CD4-positive, CD25-positive, alpha-beta regulatory T cell (primary cell): ENCODE measurements around the gene IL1RAP. TPM values are rescaled to one million over a fixed set of nuclear protein-coding genes. Genes with fewer than 3 reads are reported as not detected.
"Not testable (repeated sequence)": the region's sequence is repeated elsewhere in the genome, so short reads cannot be mapped to it uniquely, and the experiment has no call there.

ENCODE experiments used
- ATAC-seq, 2 donors: fragments of 150-1000 bp; cut with Tn5 transposase; one replicate each; pipeline ENCODE4 v1.10.0; 2021; ENCODE audit warnings: low read depth in 2 of 2, moderate number of reproducible peaks in 2 of 2, moderate library complexity in 1 of 2
- DNase-seq, 3 donors: peaks; one replicate each; pipeline versions ENCODE4 v3.0.0 to v3.0.0-alpha.2; 2012 to 2022; ENCODE audit warnings: mixed read lengths in 1 of 3
- H3K27ac ChIP-seq: one replicate; pipeline ENCODE4 v1.7.0; 2013; ENCODE audit warnings: mild to moderate bottlenecking, low read length; ENCODE audit not compliant: insufficient read depth, poor library complexity, severe bottlenecking
- H3K27me3 ChIP-seq: one replicate; pipeline ENCODE4 v1.7.0; 2013; ENCODE audit warnings: low read length; ENCODE audit not compliant: control insufficient read depth, insufficient read depth
- H3K36me3 ChIP-seq: one replicate; pipeline ENCODE4 v1.7.0; 2013; ENCODE audit warnings: mild to moderate bottlenecking, low read length, moderate library complexity; ENCODE audit not compliant: control insufficient read depth, insufficient read depth
- H3K4me1 ChIP-seq: 2 replicates; pipeline ENCODE4 v1.7.0; 2013; ENCODE audit warnings: mild to moderate bottlenecking, low read length; ENCODE audit not compliant: insufficient read depth, control insufficient read depth, poor library complexity, severe bottlenecking
- H3K4me3 ChIP-seq: one replicate; pipeline ENCODE4 v1.7.0; 2013; ENCODE audit warnings: low read depth, mild to moderate bottlenecking, low read length, moderate library complexity
- H3K9me3 ChIP-seq, 2 experiments: 1 replicate in 1 of 2; 2 replicates in 1 of 2; pipeline ENCODE4 v1.7.0; 2013; ENCODE audit warnings: low read length in 2 of 2, mild to moderate bottlenecking in 1 of 2, moderate library complexity in 1 of 2; ENCODE audit not compliant: control insufficient read depth in 2 of 2
- H3K27ac Mint-ChIP-seq, 3 donors: one replicate each; pipeline ENCODE4 v1.8.0; 2020 to 2022; ENCODE audit warnings: mild to moderate bottlenecking in 3 of 3, mixed read lengths in 3 of 3, moderate library complexity in 2 of 3
- H3K27me3 Mint-ChIP-seq: one replicate; pipeline ENCODE4 v1.8.0; 2022; ENCODE audit warnings: mild to moderate bottlenecking, mixed read lengths
- H3K36me3 Mint-ChIP-seq: one replicate; pipeline ENCODE4 v1.8.0; 2020; ENCODE audit warnings: mixed read lengths
- H3K4me1 Mint-ChIP-seq, 4 donors: one replicate each; pipeline ENCODE4 v1.8.0; 2020 to 2022; ENCODE audit warnings: mixed read lengths in 4 of 4, mild to moderate bottlenecking in 1 of 4
- H3K4me3 Mint-ChIP-seq, 4 donors: one replicate each; pipeline ENCODE4 v1.8.0; 2020 to 2022; ENCODE audit warnings: mild to moderate bottlenecking in 4 of 4, mixed read lengths in 4 of 4, moderate library complexity in 3 of 4
- H3K9me3 Mint-ChIP-seq, 7 donors: one replicate each; pipeline ENCODE4 v1.8.0; 2020 to 2022; ENCODE audit warnings: mixed read lengths in 7 of 7, mild to moderate bottlenecking in 3 of 7, moderate library complexity in 2 of 7
- polyA plus RNA-seq, 4 donors: library from polyadenylated mRNA; unstranded; fragments of 300-500 nt; fragmentation: Illumina TruSeq; gene quantifications; one replicate each; pipeline ENCODE4 v1.2.3, GENCODE V29; 2021
- total RNA-seq: library from RNA; stranded (reverse); gene quantifications from one replicate; pipeline ENCODE4 v1.2.3, GENCODE V29; 2022

The IL1RAP gene, protein sequence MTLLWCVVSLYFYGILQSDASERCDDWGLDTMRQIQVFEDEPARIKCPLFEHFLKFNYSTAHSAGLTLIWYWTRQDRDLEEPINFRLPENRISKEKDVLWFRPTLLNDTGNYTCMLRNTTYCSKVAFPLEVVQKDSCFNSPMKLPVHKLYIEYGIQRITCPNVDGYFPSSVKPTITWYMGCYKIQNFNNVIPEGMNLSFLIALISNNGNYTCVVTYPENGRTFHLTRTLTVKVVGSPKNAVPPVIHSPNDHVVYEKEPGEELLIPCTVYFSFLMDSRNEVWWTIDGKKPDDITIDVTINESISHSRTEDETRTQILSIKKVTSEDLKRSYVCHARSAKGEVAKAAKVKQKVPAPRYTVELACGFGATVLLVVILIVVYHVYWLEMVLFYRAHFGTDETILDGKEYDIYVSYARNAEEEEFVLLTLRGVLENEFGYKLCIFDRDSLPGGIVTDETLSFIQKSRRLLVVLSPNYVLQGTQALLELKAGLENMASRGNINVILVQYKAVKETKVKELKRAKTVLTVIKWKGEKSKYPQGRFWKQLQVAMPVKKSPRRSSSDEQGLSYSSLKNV
- total RNA-seq (20.2 TPM), polyA plus RNA-seq (1 to 10 TPM; 6.6 to 8.8 (median 7.4) TPM)

DNA sequence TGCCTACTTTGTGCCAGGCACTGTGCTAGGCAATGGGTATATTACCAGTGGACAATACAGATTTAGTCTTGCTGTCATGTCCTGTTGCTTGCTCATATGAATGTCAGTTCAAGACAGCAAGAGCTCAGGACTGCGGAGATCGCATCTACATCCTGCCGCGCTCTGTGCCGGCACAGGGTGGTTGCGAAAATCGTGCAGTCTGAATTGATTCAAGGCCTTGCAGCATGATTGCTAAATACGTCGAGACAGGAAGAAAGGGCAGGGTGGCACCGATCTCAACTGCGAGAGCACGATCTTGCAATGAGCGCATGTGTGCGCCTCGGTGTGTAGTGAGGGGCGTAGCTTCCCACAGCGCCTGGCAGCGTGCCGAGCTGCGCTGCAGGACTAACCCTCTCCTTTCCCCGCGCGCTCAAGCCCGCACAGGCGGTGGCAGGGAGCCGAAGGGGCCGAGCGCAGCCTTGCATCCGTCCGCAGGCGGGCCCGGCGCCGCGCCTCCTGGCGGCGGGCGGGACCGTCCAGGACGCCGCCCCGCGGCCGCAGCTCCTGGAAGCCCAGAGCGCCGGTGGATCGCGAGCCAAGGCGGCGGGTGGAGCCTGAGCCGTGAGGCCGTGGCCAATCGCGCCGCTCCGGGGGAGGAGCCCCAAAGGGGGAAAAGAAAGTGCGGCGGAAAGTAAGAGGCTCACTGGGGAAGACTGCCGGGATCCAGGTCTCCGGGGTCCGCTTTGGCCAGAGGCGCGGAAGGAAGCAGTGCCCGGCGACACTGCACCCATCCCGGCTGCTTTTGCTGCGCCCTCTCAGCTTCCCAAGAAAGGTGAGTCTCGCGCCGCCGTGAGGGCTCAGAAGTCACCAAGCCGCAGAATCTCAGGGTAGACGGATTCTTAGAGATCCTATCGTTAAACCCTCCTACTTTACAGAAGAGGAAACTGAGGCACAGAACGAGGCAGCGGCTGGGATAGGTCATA, at the start of gene IL1RAP:
Gene IL1RAP (plus strand): TSS at position 677 of the 962 bp plus-strand sequence. CDS start 50,205 bp downstream, outside the sequence.
- H3K4me3 Mint-ChIP-seq = peak within 1 kb of the TSS; percentile 93 to 97 (median 94)
- DNase-seq (peak; percentile 79 to 97 (median 90)), ATAC-seq (peak; percentile 88 to 90)
- H3K36me3 ChIP-seq = no peaks in the 10 kb centered on the region
- H3K27ac ChIP-seq = peak within 1 kb of the TSS; percentile 82
- H3K27me3 Mint-ChIP-seq = no peaks in the 10 kb centered on the region
- peaks cover 0 to 3% (median 0%) of the 10 kb centered on the region in 7 donors for H3K9me3 Mint-ChIP-seq
- peak within 1 kb of the TSS; percentile 94 for H3K4me3 ChIP-seq
- peak within 1 kb of the TSS; percentile 94 to 96 (median 95) for H3K27ac Mint-ChIP-seq
- H3K4me1 ChIP-seq = peaks cover 29% of the 10 kb centered on the region
- no peaks in the 10 kb centered on the region for H3K9me3 ChIP-seq
- H3K36me3 Mint-ChIP-seq = peaks cover 5% of the 10 kb centered on the region
- H3K4me1 Mint-ChIP-seq = peaks cover 5 to 49% (median 39%) of the 10 kb centered on the region in 4 donors
- H3K27me3 ChIP-seq = no peaks in the 10 kb centered on the region

DNA sequence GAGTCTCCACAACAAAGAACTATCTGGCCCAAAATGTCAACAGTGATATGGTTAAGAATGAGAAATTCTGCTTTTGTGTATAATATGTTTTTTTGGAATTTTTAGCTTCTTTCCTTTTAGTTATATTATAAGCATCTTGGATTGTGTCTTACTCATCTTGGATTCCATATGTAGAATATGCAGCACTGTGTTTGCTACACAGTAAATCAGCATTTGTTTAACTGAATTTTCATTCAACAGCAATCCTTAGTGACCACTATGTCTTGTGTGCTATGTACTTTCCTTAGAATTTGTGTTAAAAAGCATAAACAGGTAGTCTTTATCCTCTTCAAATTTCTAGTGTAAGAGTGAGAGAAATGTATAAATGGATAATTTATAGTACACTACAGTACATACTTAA, 46.0 kb upstream of the IL1RAP start:
- no peak overlapping the region for H3K4me3 Mint-ChIP-seq
- Histone ChIP-seq H3K27ac (no peak overlapping the region), H3K9me3 (peaks cover 4 to 5% of the 10 kb centered on the region in 2 experiments), H3K4me3 (no peak overlapping the region), H3K36me3 (no peaks in the 10 kb centered on the region), H3K4me1 (no peaks in the 10 kb centered on the region), H3K27me3 (peaks cover 2% of the 10 kb centered on the region)
- H3K36me3 Mint-ChIP-seq = no peaks in the 10 kb centered on the region
- peaks cover 18% of the 10 kb centered on the region for H3K27me3 Mint-ChIP-seq
- H3K4me1 Mint-ChIP-seq = no peaks in the 10 kb centered on the region
- H3K9me3 Mint-ChIP-seq = peaks cover 0 to 19% (median 4%) of the 10 kb centered on the region in 7 donors
- no peak for ATAC-seq
- DNase-seq = no peak
- no peak overlapping the region for H3K27ac Mint-ChIP-seq

DNA sequence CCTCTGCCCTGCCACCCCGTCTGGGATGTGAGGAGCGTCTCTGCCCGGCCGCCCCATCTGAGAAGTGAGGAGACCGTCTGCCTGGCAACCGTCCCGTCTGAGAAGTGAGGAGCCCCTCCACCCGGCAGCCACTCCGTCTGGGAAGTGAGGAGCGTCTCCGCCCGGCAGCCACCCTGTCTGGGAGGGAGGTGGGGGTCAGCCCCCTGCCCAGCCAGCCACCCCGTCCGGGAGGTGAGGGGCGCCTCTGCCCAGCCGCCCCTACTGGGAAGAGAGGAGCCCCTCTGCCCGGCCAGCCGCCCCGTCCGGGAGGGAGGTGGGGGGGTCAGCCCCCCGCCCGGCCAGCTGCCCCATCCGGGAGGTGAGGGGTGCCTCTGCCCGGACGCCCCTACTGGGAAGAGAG, 40.6 kb upstream of the IL1RAP start:
- not testable (repeated sequence) for H3K4me1 Mint-ChIP-seq, H3K4me3 Mint-ChIP-seq, H3K36me3 ChIP-seq, H3K27ac ChIP-seq, H3K27me3 ChIP-seq, ATAC-seq, H3K4me1 ChIP-seq, H3K36me3 Mint-ChIP-seq, DNase-seq, H3K9me3 ChIP-seq, H3K4me3 ChIP-seq, H3K27ac Mint-ChIP-seq
- Mint-ChIP-seq H3K9me3 (peaks cover 0 to 20% (median 4%) of the 10 kb centered on the region in 7 donors), H3K27me3 (peaks cover 19% of the 10 kb centered on the region)

DNA sequence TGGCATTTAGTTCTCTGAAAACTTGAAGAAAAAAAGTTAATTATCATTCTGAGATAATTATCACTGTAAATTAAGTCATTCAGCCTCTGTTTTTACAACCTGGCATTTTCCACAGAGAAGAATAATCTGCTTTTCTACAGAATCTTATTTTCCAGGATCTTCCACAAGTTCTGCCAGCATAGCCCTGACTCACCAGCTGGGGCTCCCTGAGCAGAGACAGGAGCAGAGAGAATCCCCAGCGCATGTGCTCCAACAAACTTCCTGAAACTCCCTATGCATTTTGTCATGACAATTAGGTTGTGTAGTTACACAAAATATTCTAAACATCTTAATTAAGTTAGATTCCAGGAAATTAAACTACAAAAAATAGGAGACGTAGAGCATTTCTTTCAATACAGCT, 32.1 kb upstream of the IL1RAP start:
- Histone ChIP-seq H3K9me3 (no peaks in the 10 kb centered on the region), H3K4me1 (no peaks in the 10 kb centered on the region), H3K36me3 (no peaks in the 10 kb centered on the region), H3K4me3 (no peak overlapping the region), H3K27me3 (peaks cover 3% of the 10 kb centered on the region), H3K27ac (no peak overlapping the region)
- no peak for DNase-seq
- Mint-ChIP-seq H3K4me3 (no peak overlapping the region), H3K27me3 (peaks cover 30% of the 10 kb centered on the region), H3K36me3 (no peaks in the 10 kb centered on the region), H3K4me1 (peaks cover 0 to 5% (median 0%) of the 10 kb centered on the region in 4 donors), H3K9me3 (peaks cover 0 to 3% (median 0%) of the 10 kb centered on the region in 7 donors), H3K27ac (no peak overlapping the region)
- ATAC-seq = no peak

DNA sequence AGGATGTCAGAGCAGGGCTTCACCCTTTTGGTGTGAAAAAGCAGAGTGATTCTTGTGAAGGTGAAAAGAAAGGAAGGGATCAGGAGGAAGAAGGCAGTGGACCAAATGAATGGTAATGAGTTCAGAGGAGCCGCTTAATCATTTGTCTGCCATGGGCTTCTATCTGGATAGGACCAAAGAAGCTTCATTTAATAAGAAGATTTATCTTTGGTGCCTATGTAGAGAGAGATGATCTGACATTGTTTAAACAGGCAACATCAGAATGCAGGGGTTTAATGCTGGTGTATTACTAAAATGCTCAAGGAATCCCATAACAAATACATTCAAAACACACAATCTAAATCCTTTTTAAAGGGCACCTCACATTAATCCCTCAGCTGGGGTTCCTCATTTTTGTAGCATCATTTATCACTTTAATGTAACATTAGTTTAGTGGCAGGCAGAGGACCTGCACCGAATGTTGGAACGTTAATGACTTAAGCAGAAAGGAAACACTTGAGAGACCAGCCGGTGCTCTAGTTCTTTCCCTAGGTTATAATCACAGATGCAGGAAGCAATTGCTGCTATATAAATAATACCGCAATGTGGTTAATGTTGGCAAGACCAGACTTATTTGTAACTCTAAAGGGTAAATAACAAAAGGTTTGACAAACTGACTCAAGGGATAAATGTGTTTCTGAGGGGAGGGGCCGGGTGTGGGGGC, 27.9 kb upstream of the IL1RAP start:
- Mint-ChIP-seq H3K9me3 (peaks cover 0 to 2% (median 0%) of the 10 kb centered on the region in 7 donors), H3K4me1 (peaks cover 0 to 5% (median 0%) of the 10 kb centered on the region in 4 donors), H3K27ac (no peak overlapping the region), H3K4me3 (no peak overlapping the region), H3K27me3 (peaks cover 34% of the 10 kb centered on the region), H3K36me3 (no peaks in the 10 kb centered on the region)
- Histone ChIP-seq H3K27ac (no peak overlapping the region), H3K36me3 (no peaks in the 10 kb centered on the region), H3K9me3 (no peaks in the 10 kb centered on the region), H3K27me3 (peaks cover 14% of the 10 kb centered on the region), H3K4me1 (no peaks in the 10 kb centered on the region), H3K4me3 (no peak overlapping the region)
- DNase-seq = peak in 1 of 3 donors; percentile 3
- no peak for ATAC-seq

DNA sequence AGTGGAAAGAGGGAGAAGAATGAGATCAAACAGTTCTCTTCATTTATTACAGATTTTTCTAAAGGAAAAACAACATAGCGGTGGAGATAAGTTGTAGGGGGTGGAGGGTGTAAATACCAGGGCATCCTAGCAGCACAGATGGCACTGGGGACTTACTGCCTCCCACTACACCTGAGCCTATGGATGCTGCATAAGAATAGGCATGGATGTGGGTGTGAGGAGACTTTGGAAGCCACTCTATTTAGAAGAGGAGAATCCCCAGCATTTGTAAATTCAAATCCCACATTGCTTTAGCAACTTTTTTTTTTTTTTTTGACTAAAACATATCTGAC, 27.4 kb upstream of the IL1RAP start:
- Histone ChIP-seq H3K27me3 (peaks cover 14% of the 10 kb centered on the region), H3K4me1 (no peaks in the 10 kb centered on the region), H3K27ac (no peak overlapping the region), H3K9me3 (no peaks in the 10 kb centered on the region), H3K4me3 (no peak overlapping the region), H3K36me3 (no peaks in the 10 kb centered on the region)
- H3K4me1 Mint-ChIP-seq = peaks cover 0 to 5% (median 0%) of the 10 kb centered on the region in 4 donors
- peaks cover 38% of the 10 kb centered on the region for H3K27me3 Mint-ChIP-seq
- H3K27ac Mint-ChIP-seq = no peak overlapping the region
- ATAC-seq (no peak), DNase-seq (no peak)
- peaks cover 0 to 2% (median 0%) of the 10 kb centered on the region in 7 donors for H3K9me3 Mint-ChIP-seq
- no peak overlapping the region for H3K4me3 Mint-ChIP-seq
- no peaks in the 10 kb centered on the region for H3K36me3 Mint-ChIP-seq
